Cerebellar cortex (tissue), 1 donor: ENCODE results near the gene LRRFIP1.
"Not testable (repeated sequence)": the region's sequence is repeated elsewhere in the genome, so short reads cannot be mapped to it uniquely, and the experiment has no call there.

Source experiments
- DNase-seq: peaks from one replicate; pipeline ENCODE4 v3.0.0-alpha.2; 2015; ENCODE audit warnings: low spot score

Gene LRRFIP1

DNA sequence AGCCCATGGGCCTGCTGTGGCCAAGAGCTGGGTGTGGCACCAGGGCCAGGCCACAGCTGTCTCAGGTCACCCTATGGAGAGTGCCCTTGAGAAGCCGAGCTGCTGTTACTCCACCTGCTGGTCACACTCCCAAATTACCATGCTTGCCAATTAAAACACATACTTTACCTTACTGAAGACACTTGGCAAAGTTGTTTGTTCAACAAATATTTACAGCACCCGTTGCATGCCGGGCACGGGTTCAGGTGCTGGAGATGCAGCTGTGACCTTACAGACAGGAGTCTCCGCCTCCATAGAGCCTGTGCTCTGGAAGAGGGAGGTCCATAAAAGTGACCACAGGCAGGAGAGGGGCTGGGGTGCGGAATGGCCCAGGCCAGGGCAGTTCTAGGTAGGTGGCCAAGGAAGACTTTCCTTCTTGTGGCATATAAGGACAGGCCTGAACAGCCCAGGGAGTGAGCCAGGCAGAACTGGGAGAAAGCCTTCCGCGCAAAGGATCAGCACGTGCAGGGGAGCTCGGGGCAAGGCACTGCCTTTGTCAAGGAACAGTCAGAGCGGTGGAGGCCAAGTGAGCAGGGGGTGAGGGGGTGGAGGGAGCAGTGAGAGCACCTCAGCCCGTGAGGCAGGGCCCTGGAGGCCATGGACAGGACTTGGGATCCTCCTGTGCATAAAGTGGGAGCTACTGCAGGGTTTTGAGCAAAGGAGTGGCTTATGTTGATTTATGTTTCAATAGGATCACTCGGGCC, 147.6 kb downstream of the LRRFIP1 start:
- DNase-seq = peak; percentile 16

DNA sequence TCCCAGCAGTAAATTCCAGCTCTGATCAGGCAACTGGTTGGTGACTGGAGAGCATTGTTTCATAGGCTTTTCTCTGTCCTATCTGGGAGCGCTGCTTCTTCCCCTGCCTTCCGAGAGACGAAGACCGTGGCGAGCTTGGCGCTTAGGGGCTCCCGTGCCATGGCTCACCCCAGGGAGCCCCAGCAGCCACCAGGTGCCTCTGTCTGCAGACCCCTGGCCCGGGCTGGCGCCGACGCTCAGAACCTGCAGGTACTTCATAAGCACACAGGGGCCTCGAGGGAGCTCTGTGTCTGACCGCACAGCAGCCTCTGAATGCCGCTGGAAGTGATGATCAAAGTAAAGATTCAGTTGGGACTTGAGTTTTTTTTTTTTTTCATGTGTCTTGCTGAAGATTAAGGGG, 152.1 kb downstream of the LRRFIP1 start:
- no peak for DNase-seq

DNA sequence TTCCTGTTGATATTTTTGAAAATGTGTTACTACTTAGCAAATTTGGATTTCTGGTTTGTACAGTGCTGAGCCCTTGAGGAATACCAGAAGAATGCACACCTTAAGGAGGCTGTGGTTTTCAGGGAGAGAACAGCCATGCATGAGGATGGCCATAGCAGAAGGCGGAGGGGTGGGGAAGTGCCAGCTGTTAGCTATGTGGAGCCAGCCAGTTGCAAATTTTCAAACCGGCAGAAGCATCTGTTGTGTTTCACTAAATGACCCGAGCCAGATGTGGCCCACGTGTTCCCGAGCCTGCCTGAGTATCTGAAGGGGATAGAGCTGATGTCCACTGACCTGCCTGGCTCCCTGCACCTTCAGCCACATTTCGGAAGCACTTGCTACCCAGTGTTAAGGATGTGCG, 154.8 kb downstream of the LRRFIP1 start:
- no peak for DNase-seq

DNA sequence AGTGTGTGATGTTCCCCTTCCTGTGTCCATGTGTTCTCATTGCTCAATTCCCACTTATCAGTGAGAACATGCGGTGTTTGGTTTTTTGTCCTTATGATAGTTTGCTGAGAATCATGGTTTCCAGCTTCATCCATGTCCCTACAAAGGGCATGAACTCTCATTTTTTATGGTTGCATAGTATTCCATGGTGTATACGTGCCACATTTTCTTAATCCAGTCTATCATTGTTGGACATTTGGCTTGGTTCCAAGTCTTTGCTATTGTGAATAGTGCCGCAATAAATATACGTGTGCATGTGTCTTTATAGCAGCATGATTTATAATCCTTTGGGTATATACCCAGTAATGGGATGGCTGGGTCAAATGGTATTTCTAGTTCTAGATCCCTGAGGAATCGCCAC, 156.3 kb downstream of the LRRFIP1 start:
- DNase-seq = not testable (repeated sequence)

DNA sequence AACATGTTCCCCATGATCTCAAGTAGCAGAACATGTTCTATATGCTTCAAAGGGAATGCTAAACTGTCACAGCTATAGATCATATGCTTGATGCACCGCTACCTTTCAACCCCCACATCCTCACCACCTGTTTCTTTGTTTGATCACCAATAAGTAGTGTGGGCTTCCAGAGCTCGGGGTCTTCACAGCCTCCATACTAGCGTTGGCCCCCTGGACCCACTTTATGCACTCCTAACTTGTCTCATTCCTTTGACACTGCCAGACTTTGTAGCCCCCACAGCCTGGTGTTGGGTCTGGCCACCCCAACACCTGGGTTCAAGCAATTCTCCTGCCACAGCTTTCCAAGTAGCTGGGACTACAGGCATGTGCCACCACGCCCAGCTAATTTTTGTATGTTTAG, 159.5 kb downstream of the LRRFIP1 start:
- DNase-seq = no peak

DNA sequence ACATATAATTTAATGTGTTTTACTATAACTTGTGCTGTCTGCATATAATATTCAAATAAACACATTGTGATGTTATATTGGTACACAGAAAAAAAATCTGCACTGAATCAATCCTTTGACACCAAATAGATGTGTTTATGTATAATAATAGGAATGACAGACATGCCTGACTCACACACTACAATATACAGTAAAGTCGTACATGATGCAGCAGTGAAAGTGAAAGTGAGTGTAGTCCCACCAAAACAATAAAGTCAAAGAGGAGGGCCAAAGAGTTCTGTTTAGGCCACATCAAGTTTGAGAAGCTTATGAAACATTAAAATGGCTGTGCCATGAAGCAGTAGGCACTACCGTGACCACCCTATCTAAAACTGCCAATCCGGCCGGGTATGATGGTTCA, 163.0 kb downstream of the LRRFIP1 start:
- no peak for DNase-seq

DNA sequence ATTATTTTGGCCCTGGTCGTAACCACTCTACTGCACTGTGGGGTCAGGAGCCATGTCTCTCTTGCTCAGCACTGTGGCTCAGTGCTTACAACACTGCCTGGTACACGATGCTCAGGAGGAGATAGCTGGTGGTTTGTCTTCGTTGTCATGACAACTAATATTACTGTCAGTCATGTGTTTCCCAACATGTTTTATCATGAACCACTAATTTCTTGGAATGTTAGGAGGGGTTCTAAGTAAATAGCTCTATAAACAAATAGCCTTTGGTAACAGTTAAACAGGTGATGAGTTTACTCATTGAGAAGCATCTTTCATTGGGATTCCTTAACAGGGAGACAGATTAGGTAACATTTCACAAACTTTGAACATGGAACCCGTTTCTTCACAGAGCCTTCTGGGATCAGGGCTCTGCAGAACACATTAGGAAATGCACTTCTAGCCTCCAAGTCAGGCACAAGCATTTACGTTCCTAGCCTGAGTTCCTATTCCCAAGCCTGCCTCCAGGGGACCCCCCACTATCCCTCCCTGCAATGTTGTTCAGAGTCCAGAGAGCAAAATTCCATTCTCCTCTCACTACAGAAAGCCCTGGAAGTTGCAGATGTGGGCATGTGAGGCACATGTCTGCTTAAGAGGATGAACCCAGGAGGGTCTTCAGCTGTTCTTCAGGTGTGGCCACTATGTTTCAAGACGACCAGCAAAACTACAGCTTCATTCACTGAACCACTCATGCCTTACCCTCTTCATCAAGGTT, 164.8 kb downstream of the LRRFIP1 start:
- DNase-seq = peak; percentile 5

DNA sequence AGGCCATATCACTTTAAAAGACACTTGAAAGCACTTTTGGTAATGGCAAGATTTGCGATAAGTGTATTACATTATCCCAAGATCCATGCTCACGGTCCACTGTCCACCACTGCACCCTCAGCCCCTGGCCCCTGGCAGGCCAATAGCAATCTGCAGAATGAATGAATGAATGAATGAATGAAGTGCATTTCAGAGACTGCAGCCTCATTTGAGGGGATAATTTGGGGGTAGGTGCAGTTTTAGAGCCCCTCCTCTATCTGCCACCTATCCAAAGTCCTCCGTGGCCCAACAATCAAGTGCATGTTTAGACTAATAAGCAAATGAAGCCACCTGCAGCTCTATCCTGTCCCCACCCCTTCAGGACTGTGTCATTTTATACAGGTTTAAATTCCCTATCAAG, 169.9 kb downstream of the LRRFIP1 start:
- no peak for DNase-seq

DNA sequence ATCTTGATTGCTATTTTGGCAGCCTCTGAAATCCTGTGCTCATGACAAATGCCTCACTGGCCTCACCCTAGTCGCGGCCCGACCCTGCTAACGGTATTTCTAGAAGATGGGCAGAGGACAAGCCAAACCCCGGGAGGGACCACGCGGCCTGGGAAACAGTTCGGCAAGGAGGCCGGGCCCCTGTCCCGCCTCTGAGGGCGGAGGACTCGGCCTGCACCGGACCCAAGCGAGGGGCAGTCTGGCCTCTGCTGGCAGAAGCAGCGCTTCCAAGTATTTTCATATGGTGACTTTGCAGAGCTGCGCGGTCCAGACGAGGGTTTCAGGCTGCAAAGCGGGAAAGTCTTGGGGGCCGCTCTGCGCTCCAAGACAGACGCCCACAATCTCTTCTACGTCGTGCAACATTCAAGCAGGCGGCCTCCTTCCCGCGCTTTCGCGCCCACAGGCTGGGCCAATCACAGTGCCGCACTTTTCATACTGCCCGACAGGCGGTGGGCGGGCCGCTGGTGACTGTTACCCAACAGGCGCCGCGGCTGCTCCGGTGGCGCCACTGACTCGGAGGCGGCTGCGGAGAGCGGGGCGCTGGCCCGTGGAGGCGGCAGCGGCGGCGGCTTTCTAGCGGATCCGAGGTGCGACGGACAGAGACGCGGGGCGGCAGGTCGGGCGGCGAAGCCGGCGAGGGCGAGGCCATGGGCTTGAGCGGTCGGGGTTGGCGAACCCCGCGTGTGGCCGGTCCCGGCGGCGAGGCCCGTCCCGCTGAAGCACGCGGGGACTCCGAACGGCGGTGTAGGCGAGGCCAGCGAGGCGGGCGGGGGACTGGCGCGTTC, 171.1 kb downstream of the LRRFIP1 start, which contains the start of gene RBM44:
Gene RBM44 (plus strand): TSS at position 544 of the 824 bp plus-strand sequence. CDS start 14,831 bp downstream, outside the sequence.
- no peak for DNase-seq

DNA sequence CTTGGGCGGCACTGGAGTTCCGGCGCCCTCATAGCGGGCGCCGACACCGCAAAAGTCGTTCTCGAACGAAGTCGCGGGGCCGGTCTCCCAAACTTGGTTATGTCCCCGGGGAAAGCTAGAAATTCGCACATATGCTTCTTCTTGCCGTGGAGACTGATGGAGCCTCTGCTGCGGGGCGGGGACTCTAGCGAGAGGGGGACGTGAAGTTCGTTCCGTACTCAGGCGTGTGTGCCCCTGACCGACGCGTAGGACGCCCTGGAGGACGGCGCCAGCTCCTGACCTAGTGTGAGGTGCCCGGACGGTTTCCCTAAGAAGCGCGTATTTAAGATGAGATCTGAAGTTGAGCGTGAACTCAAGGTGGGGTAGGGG, 171.7 kb downstream of the LRRFIP1 start:
- DNase-seq = no peak

DNA sequence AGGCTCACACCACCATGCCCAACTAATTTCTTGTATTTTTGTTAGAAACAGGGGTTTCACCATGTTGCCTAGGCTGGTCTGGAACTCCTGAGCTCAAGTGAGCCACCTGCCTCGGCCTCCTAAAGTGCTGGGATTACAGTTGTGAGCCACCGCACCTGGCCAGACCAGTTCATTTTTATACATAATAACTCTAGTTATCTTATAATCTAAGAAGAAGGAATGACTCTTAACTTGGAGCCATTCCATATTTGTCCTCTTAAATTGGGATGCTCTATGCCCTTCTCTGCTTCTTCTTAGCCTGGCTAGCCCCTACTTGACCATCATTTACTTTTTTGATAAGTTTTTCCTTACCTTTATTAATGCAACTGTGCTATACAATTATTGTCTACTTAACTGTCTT, 174.1 kb downstream of the LRRFIP1 start:
- DNase-seq = no peak

DNA sequence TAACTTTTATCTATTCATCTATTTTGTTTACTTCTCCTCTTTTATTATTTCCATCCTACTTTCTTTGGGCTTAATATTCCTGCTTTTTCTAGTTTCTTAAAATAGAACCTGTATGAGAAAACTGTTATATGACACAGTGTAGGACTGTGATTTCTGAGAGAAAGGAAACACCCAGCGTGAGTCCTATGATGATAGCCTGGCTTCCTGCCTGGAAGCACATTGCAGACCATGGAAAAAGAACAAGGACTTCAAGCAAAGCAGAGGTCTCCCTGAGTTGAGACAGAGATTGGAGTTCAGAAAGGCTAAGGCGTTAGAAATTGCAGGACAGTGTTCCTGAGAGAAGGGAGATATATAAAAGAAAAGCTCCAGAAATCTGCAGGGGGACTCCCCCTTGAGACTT, 178.9 kb downstream of the LRRFIP1 start:
- DNase-seq = no peak

DNA sequence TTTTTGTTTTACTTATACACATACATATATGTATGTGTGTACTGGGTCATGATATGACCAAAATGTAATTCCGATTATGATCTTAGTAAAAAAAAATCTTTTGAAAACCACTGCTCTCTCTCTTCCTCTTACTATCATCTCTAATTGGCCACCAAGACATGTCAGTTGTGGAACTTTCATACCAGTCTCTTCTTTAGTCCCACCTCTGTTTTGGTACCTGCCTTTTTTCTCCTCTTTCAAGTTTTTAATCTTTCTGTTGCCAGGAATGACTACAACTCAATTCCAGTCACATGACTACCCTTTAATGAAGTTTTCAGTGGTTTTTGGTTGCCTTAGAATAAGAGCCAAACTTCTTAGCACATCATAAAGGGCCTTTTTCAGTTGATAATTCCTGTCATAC, 188.2 kb downstream of the LRRFIP1 start:
- no peak for DNase-seq

DNA sequence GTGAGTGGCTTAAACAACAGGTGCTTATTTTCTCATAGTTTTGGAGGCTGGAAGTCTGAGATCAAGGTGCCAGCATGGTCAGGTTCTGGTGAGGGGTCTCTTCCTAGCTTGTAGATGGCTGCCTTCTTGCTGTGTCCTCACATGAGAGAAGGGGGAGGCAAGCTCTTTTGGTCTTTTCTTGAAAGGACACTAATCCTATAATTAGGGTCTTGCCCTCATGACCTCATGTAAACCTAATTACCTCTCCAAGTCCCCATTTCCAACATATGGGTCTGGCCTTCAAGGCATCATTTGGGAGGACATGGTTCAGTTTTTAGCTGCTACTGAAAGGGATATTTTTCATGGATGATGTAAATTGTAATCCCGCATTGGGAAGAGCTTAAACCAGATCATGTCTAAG, 189.1 kb downstream of the LRRFIP1 start:
- DNase-seq = no peak

DNA sequence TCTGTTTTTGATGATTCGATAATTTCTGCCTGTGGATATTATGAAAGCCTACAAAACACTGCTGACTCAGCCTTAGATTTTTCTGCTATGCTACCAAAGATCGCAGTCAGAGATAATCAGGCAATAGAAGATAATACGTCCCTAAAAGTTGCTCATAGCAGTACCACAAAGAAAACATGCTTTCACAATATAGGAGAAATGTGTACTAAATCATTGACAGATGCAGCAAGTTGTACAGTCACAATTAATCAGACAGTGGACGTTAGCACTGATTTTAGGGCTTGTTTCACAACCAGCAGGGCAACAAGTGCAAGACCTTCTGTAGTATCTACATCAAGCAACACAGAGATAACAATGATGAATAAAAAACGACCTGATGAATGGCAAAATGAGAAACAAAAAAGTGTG, 190.7 kb downstream of the LRRFIP1 start:
- DNase-seq = no peak

DNA sequence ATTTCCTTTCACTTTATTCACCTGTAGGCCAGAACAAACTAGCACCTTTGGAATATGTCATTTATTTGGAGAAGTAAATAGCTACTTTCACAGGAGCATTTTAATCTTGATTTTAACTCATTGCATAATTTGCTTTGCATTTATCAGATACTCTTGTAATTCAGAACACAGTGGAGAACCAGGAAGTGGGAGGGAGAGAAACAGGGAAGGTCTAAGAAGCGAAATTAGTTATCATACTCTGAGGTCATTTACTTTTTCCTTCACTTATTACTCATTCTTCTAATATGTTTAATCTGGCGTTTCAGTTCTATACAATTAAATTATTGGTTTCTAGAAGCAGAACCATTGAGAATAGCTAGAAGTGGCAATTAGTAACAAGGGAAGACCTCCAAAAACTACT, 191.8 kb downstream of the LRRFIP1 start:
- DNase-seq = no peak

DNA sequence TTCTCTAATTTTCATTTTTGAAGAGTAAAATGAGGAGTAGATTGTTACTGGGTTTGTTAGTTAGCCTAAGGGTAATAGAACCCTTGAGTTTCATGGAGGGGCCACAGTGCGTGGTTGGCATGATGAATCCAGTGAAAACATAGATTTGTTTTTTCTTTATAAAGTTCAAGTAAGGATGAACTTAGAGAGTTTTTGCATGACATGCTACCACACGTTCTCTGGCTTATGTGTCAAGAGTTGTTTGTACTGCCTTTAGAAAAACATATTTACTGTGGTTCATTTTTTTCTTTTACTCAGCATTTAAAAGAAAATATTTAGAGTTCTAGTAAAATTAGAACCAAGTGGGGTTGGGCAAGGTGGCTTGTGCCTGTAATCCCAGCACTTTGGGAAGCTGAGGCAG, 193.0 kb downstream of the LRRFIP1 start:
- DNase-seq = no peak

DNA sequence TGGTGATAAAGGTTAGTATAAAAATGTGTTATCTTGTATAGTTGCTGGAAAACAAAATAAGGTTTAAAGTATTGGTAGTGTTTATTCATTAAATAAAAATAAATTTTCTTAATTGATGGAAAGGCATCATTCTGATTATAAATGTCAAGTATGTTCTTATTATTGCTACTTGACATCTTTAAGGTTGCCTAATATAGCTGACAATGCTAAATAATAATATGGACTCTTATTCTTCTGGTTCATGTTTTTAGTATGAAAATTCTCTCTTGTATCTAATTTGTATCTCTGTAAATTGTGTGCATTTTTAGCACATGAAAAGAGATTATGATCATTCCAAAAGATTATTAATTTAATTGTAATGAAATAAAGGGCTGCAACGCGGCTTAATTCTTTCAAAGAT, 196.2 kb downstream of the LRRFIP1 start:
- DNase-seq = no peak

DNA sequence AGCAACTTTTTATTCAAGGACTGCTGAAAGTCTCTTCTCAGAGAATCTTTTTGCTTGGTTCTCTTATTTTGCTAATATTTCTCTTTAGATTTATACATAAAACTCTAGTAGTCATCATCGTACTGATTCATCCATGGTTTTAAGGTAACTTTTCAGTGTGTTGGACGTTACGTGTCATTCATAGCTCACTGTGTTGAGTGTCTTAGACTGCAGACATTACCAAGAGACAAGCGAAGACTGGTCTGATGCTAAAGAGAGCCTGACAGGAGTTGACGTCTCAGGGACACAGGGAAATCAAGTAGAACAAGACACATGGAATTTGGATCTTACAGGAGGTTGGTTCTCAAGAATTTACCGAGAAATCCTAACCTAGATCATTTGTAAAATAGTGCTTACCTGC, 196.7 kb downstream of the LRRFIP1 start:
- no peak for DNase-seq

DNA sequence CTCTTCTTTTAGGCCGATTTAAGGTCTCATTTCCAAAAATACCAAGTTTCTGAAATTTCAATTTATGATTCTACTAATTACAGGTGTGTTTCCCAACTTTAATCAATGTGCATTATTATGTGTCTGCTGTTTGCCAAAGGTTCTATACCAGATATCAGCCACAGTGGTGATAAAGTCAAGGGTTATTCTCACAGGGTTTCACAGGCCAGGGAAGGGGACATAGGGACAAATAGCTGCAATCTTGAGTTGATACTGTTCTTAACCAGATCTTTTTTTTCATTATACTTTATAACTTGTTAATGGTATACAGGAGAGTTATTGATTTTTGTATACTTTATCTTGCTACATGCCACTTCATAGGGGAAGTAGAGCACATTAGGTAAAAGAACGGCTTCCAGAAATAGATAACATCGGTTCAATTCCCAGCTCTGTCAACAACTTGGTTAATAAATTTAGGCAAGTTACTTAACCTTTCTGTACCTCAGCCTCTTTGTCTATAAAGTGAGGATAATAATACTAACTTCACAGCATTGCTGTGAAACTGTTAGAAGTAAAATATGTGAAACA, 200.1 kb downstream of the LRRFIP1 start:
- no peak for DNase-seq
